Liver (tissue), 9 donors: ENCODE results near the gene HTATSF1. TPM values are rescaled to one million over a fixed set of nuclear protein-coding genes. Genes with fewer than 3 reads are reported as not detected.

ENCODE experiments used
- DNase-seq: peaks from one replicate; pipeline ENCODE4 v3.0.0-alpha.2; 2017; ENCODE audit warnings: low spot score
- H3K27ac ChIP-seq, 2 donors: one replicate each; pipeline ENCODE4 v1.7.0; 2013; ENCODE audit warnings: inconsistent platforms in 2 of 2, low read length in 2 of 2, control low read depth in 1 of 2, low read depth in 1 of 2, mild to moderate bottlenecking in 1 of 2
- H3K27me3 ChIP-seq, 4 donors: one replicate each; pipeline versions ENCODE4 v1.6.1 to v1.7.0; 2013; ENCODE audit warnings: low read length in 3 of 4, inconsistent platforms in 1 of 4, mild to moderate bottlenecking in 1 of 4, moderate library complexity in 1 of 4; ENCODE audit not compliant: control insufficient read depth in 4 of 4, insufficient read depth in 4 of 4
- H3K36me3 ChIP-seq, 4 donors: one replicate each; pipeline versions ENCODE4 v1.6.1 to v1.7.0; 2013; ENCODE audit warnings: low read length in 3 of 4, mild to moderate bottlenecking in 3 of 4, low read depth in 1 of 4, moderate library complexity in 1 of 4; ENCODE audit not compliant: control insufficient read depth in 4 of 4, insufficient read depth in 3 of 4
- H3K4me1 ChIP-seq, 4 donors: one replicate each; pipeline versions ENCODE4 v1.6.1 to v1.7.0; 2013; ENCODE audit warnings: low read length in 3 of 4, mild to moderate bottlenecking in 3 of 4, moderate library complexity in 1 of 4; ENCODE audit not compliant: control insufficient read depth in 4 of 4, insufficient read depth in 4 of 4
- H3K4me3 ChIP-seq, 3 donors: one replicate each; pipeline versions ENCODE4 v1.6.1 to v1.7.0; 2013; ENCODE audit warnings: low read length in 3 of 3, control low read depth in 1 of 3, low read depth in 1 of 3, mild to moderate bottlenecking in 1 of 3
- H3K9ac ChIP-seq, 2 donors: one replicate each; pipeline ENCODE4 v1.7.0; 2013; ENCODE audit warnings: low read length in 2 of 2, mild to moderate bottlenecking in 2 of 2, moderate library complexity in 2 of 2, control low read depth in 1 of 2, low read depth in 1 of 2
- H3K9me3 ChIP-seq, 4 donors: one replicate each; pipeline versions ENCODE4 v1.6.1 to v1.7.0; 2013; ENCODE audit warnings: low read length in 3 of 4; ENCODE audit not compliant: control insufficient read depth in 4 of 4
- ATF3 ChIP-seq: IDR thresholded peaks from 2 replicates; pipeline ENCODE4 v1.6.1; 2016; ENCODE audit warnings: antibody characterized with exemption
- CTCF ChIP-seq: fragments of 150-350 bp; IDR thresholded peaks from 2 replicates; pipeline ENCODE4 v1.5.1; 2017; ENCODE audit warnings: improper control_type of control experiment, low read depth, low read length; ENCODE audit not compliant: missing input control
- EGR1 ChIP-seq, 2 donors: IDR thresholded peaks; 2 replicates each; pipeline ENCODE4 v1.6.1; 2016 to 2018; ENCODE audit warnings: antibody characterized with exemption in 2 of 2, low read depth in 2 of 2
- FOXA2 ChIP-seq: IDR thresholded peaks from 2 replicates; pipeline ENCODE4 v1.6.1; 2016; ENCODE audit warnings: antibody characterized with exemption
- GABPA ChIP-seq, 2 donors: IDR thresholded peaks in 1 of 2; conservative IDR thresholded peaks in 1 of 2; 2 replicates each; pipeline ENCODE4 v1.6.1; 2016; ENCODE audit warnings: antibody characterized with exemption in 2 of 2, mild to moderate bottlenecking in 1 of 2, moderate library complexity in 1 of 2
- HNF4A ChIP-seq, 2 donors: conservative IDR thresholded peaks; 2 replicates each; pipeline ENCODE4 v1.6.1; 2016; ENCODE audit warnings: antibody characterized with exemption in 2 of 2, mild to moderate bottlenecking in 2 of 2
- HNF4G ChIP-seq: IDR thresholded peaks from 2 replicates; pipeline ENCODE4 v1.6.1; 2016; ENCODE audit warnings: antibody characterized with exemption
- JUND ChIP-seq, 2 donors: IDR thresholded peaks; 2 replicates each; pipeline ENCODE4 v1.6.1; 2016; ENCODE audit warnings: antibody characterized with exemption in 2 of 2
- NR2F2 ChIP-seq: IDR thresholded peaks from 2 replicates; pipeline ENCODE4 v1.6.1; 2016; ENCODE audit warnings: antibody characterized with exemption
- RAD21 ChIP-seq, 2 donors: IDR thresholded peaks; 2 replicates each; pipeline ENCODE4 v1.6.1; 2016; ENCODE audit warnings: antibody characterized with exemption in 2 of 2, mild to moderate bottlenecking in 2 of 2
- REST ChIP-seq: IDR thresholded peaks from 2 replicates; pipeline ENCODE4 v1.6.1; 2016; ENCODE audit warnings: antibody characterized with exemption, mild to moderate bottlenecking
- TAF1 ChIP-seq: conservative IDR thresholded peaks from 2 replicates; pipeline ENCODE4 v1.6.1; 2016; ENCODE audit warnings: antibody characterized with exemption, mild to moderate bottlenecking
- YY1 ChIP-seq: IDR thresholded peaks from 2 replicates; pipeline ENCODE4 v1.6.1; 2016; ENCODE audit warnings: antibody characterized with exemption, mild to moderate bottlenecking
- ZBTB33 ChIP-seq: IDR thresholded peaks from 2 replicates; pipeline ENCODE4 v1.6.1; 2016; ENCODE audit warnings: antibody characterized with exemption
- WGBS: extraction: QIAGEN DNeasy Blood & Tissue Kit; methylation state at CpG from one replicate; pipeline ENCODE4 v1.1.7; 2013; 5-methylcytosine and 5-hydroxymethylcytosine counted together
- polyA plus RNA-seq, 2 donors: library from polyadenylated mRNA; stranded (reverse) in 1 of 2; unstranded in 1 of 2; fragments of 200-250 nt in 1 of 2; fragments of >200 nt in 1 of 2; fragmentation: Nextera tagmentation in 1 of 2; extraction: Ambion mirVana in 1 of 2; gene quantifications; one replicate each; pipeline versions ENCODE4 v1.2.1 to v1.2.3, GENCODE V29; 2013 to 2015
- total RNA-seq, 2 donors: library from RNA; depleted of rRNA; stranded (reverse); fragments of >200 nt; gene quantifications; one replicate each; pipeline ENCODE4 v1.2.3, GENCODE V29; 2014
- donor health status: healthy.
- donor health status: healthy.
- donor health status: healthy.
- donor health status: healthy.
- donor health status: healthy.

HTATSF1 gene
- total and polyA plus RNA-seq, 4 donors, result 12.5 to 35.7 (median 14.1) TPM

- no peak overlapping the region for H3K27ac ChIP-seq
- 94% methylated on average over 5 of the region's 5 CpGs for WGBS
- H3K4me1 ChIP-seq, result no peaks in the 10 kb centered on the region
- peaks cover 0 to 2% (median 0%) of the 10 kb centered on the region in 4 donors for H3K27me3 ChIP-seq
- H3K4me3 ChIP-seq, result no peak overlapping the region
- no peaks in the 10 kb centered on the region for H3K36me3 ChIP-seq
- H3K9ac ChIP-seq, result no peak overlapping the region
- TF ChIP-seq JUND (IDR thresholded peaks at IDR 0.05) (no peak), CTCF (no peak), EGR1 (IDR thresholded peaks at IDR 0.05; ENCODE audit: low read depth in 2 of 2) (no peak), ZBTB33 (no peak), FOXA2 (no peak), YY1 (no peak), HNF4G (no peak), REST (no peak)
- H3K9me3 ChIP-seq, result no peaks in the 10 kb centered on the region
- DNase-seq, result no peak
Observed at GRCh38 chrX:136540226-136540625, 42.8 kb downstream of the HTATSF1 start.

GRCh38 chrX:136541294-136541693 is 43.9 kb downstream of the HTATSF1 start:
- no peak for DNase-seq
- H3K36me3 ChIP-seq, result no peaks in the 10 kb centered on the region
- TF ChIP-seq RAD21 (IDR thresholded peaks at IDR 0.05) (no peak), TAF1 (no peak), ATF3 (no peak), EGR1 (IDR thresholded peaks at IDR 0.05; ENCODE audit: low read depth in 2 of 2) (no peak), GABPA (IDR thresholded peaks at IDR 0.05 in 1 of 2, conservative IDR thresholded peaks at IDR 0.05 in 1 of 2) (no peak), REST (no peak), HNF4A (conservative IDR thresholded peaks at IDR 0.05) (no peak), NR2F2 (no peak)
- no peaks in the 10 kb centered on the region for H3K9me3 ChIP-seq
- peaks cover 0 to 2% (median 0%) of the 10 kb centered on the region in 4 donors for H3K27me3 ChIP-seq
- WGBS, result 69% methylated on average over 3 of the region's 3 CpGs
- no peaks in the 10 kb centered on the region for H3K4me1 ChIP-seq
- H3K4me3 ChIP-seq, result no peak overlapping the region
- no peak overlapping the region for H3K9ac ChIP-seq
- H3K27ac ChIP-seq, result no peak overlapping the region
